KMS-11 (cell line): ENCODE data around the gene DYNLRB1.

Experiments used
- H2AFZ ChIP-seq: fragments of 200-600 bp; sonication (generic); 2 replicates; pipeline ENCODE4 v1.6.1; 2016; ENCODE audit warnings: antibody characterized with exemption, mixed run types, low read depth
- H3K27ac ChIP-seq: fragments of 200-600 bp; sonication (generic); 2 replicates; pipeline ENCODE4 v1.6.1; 2016; ENCODE audit warnings: mild to moderate bottlenecking, mixed run types
- H3K27me3 ChIP-seq: fragments of 200-600 bp; sonication (generic); 2 replicates; pipeline ENCODE4 v1.6.1; 2017; ENCODE audit warnings: mild to moderate bottlenecking, low read depth, mixed run types, moderate library complexity; ENCODE audit not compliant: insufficient read depth
- H3K36me3 ChIP-seq: fragments of 200-600 bp; sonication (generic); 2 replicates; pipeline ENCODE4 v1.6.1; 2017; ENCODE audit warnings: mild to moderate bottlenecking, mixed run types; ENCODE audit not compliant: insufficient read depth
- H3K4me1 ChIP-seq: fragments of 200-600 bp; sonication (generic); 2 replicates; pipeline ENCODE4 v1.6.1; 2016; ENCODE audit warnings: mild to moderate bottlenecking, low read depth, mixed run types; ENCODE audit not compliant: poor library complexity, severe bottlenecking
- H3K4me2 ChIP-seq: fragments of 200-600 bp; sonication (generic); 2 replicates; pipeline ENCODE4 v1.7.0; 2016; ENCODE audit warnings: mild to moderate bottlenecking, mixed run types
- H3K4me3 ChIP-seq: fragments of 200-600 bp; sonication (generic); IDR thresholded peaks from 2 replicates; pipeline ENCODE4 v1.6.1; 2017; ENCODE audit warnings: low read depth, low read length, mixed read lengths; ENCODE audit not compliant: insufficient read depth
- H3K79me2 ChIP-seq: fragments of 200-600 bp; sonication (generic); 2 replicates; pipeline ENCODE4 v1.6.1; 2016; ENCODE audit warnings: low read depth, mixed run types; ENCODE audit not compliant: insufficient read depth
- H3K9ac ChIP-seq: fragments of 200-600 bp; sonication (generic); 2 replicates; pipeline ENCODE4 v1.6.1; 2016; ENCODE audit warnings: mild to moderate bottlenecking, mixed run types
- H4K20me1 ChIP-seq: fragments of 200-600 bp; sonication (generic); 2 replicates; pipeline ENCODE4 v1.6.1; 2016; ENCODE audit warnings: mild to moderate bottlenecking, mixed run types; ENCODE audit not compliant: insufficient read depth
- CTCF ChIP-seq: fragments of 200-600 bp; sonication (generic); conservative IDR thresholded peaks from 2 replicates; pipeline ENCODE4 v1.6.1; 2017; ENCODE audit warnings: low read depth, mild to moderate bottlenecking, antibody characterized with exemption, low read length, moderate library complexity, mixed read lengths

The DYNLRB1 gene

GRCh38 chr20:34532320-34532719 lies 16.1 kb downstream of the DYNLRB1 start:
- H4K20me1 ChIP-seq = no peaks in the 10 kb centered on the region
- peaks cover 15% of the 10 kb centered on the region for H3K4me1 ChIP-seq
- H3K4me3 ChIP-seq = no peak overlapping the region
- H3K27me3 ChIP-seq = no peaks in the 10 kb centered on the region
- no peak overlapping the region for H2AFZ ChIP-seq
- no peak overlapping the region for H3K4me2 ChIP-seq
- H3K27ac ChIP-seq = no peak overlapping the region
- no peaks in the 10 kb centered on the region for H3K79me2 ChIP-seq
- no peak for TF ChIP-seq CTCF
- peaks cover 5% of the 10 kb centered on the region; the same call in 1 of the 2 replicates for H3K36me3 ChIP-seq
- H3K9ac ChIP-seq = no peak overlapping the region

GRCh38 chr20:34532756-34533155 lies 16.5 kb downstream of the DYNLRB1 start:
- no peak overlapping the region for H3K9ac ChIP-seq
- H3K27ac ChIP-seq = no peak overlapping the region
- H3K4me1 ChIP-seq = peaks cover 15% of the 10 kb centered on the region
- no peaks in the 10 kb centered on the region for H3K27me3 ChIP-seq
- H4K20me1 ChIP-seq = no peaks in the 10 kb centered on the region
- no peak overlapping the region for H3K4me2 ChIP-seq
- H3K4me3 ChIP-seq = no peak overlapping the region
- no peak for TF ChIP-seq CTCF
- peaks cover 5% of the 10 kb centered on the region; the same call in 1 of the 2 replicates for H3K36me3 ChIP-seq
- H3K79me2 ChIP-seq = no peaks in the 10 kb centered on the region
- no peak overlapping the region for H2AFZ ChIP-seq

GRCh38 chr20:34534391-34535165 lies 18.4 kb downstream of the DYNLRB1 start:
- Histone ChIP-seq H3K27me3 (no peaks in the 10 kb centered on the region), H3K4me1 (peaks cover 13% of the 10 kb centered on the region), H3K36me3 (peaks cover 5% of the 10 kb centered on the region; the same call in 1 of the 2 replicates), H3K4me3 (no peak overlapping the region), H3K79me2 (no peaks in the 10 kb centered on the region), H4K20me1 (no peaks in the 10 kb centered on the region), H3K9ac (no peak overlapping the region), H3K4me2 (no peak overlapping the region), H3K27ac (no peak overlapping the region), H2AFZ (no peak overlapping the region)
- no peak for TF ChIP-seq CTCF

- Histone ChIP-seq H3K9ac (no peak overlapping the region), H3K4me2 (no peak overlapping the region), H4K20me1 (no peaks in the 10 kb centered on the region), H3K27ac (no peak overlapping the region), H3K27me3 (no peaks in the 10 kb centered on the region), H3K4me1 (peaks cover 6% of the 10 kb centered on the region), H2AFZ (no peak overlapping the region), H3K79me2 (no peaks in the 10 kb centered on the region), H3K4me3 (no peak overlapping the region), H3K36me3 (peaks cover 5% of the 10 kb centered on the region; the same call in 1 of the 2 replicates)
- no peak for TF ChIP-seq CTCF
Measured at GRCh38 chr20:34535301-34535840, 19.1 kb downstream of the DYNLRB1 start.
